ENCODE measurements around the gene TBC1D17.

The TBC1D17 gene

DNA sequence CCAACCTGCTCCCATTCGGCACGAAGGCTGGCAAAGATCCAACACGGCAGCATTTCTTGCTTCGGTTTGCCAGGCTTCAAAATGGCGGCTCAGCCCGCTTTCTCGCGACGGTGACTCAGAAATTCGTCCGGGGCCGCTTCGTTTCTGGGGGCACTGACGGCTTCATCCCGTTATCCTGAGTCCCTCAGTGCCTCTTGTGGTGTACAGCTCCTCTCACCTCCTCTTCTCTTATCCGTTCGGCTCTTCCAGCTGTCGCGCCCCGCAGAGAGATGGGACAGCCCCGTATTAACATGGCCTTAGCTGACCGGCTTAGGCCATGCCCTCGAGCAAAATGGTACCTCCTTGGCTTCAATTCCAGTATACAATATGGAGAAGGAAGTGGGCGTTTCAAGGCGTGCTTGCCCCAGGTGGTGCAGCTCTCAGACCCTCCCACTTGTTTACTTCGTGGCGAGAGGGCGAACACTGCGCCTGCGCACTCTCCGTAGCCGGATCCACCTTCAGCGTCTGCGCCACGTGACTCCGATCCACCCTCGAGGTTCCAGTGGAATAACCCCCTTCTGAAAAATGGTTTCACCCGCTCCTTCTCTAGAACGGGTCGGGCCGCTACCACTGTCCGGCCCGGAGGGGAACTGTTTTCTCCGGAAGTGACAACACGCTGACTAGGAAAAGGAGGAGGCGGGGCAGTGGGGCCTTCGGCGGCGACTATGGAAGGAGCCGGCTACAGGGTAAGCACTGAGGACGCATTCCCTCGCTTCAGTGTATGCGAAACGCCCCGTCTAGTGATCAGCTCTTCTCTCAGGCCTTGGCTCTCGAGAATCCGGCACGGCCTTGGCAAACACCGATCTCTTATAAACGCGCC, at the start of gene TBC1D17, which contains the start of gene AKT1S1:
TSS of gene TBC1D17 (plus strand) at position 683 of the 859 bp plus-strand sequence. CDS start at position 705, 22 bp downstream.
TSS of gene AKT1S1 (minus strand) at position 336 of the 859 bp plus-strand sequence. CDS start 4,060 bp downstream, outside the sequence.
- ATAC-seq (peak; percentile 75), DNase-seq (peak; percentile 98)

DNA sequence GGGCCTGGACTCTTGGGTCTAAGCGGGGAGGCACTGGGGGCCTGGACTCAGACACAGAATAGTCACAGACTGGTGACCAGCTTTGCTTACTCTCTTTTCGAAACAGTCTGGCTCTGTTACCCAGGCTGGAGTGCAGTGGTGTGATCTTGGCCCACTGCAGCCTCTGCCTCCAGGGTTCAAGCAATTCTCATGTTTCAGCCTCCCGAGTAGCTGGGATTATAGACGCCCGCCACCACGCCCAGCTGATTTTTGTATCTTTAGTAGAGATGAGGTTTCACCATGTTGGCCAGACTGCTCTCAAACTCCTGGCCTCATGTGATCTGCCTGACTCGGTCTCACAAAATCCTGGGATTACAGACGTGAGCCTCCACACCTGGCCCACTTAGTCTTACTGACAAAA, 48.3 kb upstream of the TBC1D17 start:
- no peak for ATAC-seq
- no peak for DNase-seq

DNA sequence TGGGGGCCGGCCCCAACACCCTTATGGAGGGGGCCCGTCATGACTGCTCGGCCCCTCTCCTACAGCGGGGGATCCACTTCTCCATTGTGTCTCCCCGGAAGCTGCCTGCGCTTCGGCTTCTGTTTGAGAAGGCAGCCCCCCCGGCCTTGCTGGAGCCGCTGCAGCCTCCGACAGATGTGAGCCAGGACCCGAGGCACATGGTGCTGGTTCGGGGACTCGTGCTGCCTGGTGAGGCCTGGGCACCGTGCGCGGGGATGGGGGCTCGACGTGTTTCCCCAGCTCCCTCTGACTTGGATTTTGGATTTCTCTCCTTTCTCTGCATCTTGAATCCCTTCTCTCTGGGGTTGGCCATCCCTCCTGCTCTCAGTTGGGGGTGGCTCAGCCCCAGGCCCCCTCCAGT, 47.8 kb upstream of the TBC1D17 start:
- DNase-seq (no peak), ATAC-seq (no peak)

DNA sequence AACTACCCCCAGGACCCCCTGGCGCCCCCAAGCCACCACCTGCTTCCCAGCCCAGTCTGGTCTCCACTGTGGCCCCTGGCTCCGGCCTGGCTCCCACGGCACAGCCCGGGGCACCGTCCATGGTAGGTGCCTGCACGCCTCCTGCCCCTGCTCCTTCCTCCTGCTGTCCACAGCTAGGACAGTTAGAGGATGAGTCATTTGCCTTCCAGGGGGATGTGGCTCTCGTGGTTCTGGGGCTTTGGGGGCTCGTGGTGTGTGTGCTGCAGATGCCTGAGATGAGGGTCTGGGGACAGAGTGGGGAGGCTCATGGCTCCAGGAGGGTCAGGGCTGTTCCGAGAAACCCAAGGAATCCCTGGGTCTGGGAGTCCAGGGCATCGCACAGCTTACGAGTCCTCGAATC, 46.7 kb upstream of the TBC1D17 start:
- no peak for DNase-seq
- ATAC-seq = no peak

DNA sequence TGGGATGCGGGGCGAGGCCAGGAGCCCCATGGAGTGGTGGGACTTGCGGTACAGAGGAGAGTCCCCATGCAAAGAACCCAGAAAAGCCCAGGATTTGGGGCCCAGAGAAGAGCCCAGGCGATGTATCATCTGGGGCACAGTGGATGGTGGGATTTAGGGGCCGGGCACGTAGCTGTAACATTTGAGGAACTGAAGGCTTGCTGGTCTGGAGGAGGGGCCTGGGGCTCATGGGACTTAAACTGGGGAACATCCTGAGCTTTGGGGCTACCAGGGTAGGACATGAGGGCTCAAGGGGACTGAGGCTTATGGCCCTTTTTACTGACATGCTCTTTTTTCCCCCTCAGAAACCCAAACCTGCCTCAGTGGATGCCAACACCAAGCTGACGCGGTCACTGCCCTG, 45.9 kb upstream of the TBC1D17 start:
- ATAC-seq = no peak
- DNase-seq = no peak

DNA sequence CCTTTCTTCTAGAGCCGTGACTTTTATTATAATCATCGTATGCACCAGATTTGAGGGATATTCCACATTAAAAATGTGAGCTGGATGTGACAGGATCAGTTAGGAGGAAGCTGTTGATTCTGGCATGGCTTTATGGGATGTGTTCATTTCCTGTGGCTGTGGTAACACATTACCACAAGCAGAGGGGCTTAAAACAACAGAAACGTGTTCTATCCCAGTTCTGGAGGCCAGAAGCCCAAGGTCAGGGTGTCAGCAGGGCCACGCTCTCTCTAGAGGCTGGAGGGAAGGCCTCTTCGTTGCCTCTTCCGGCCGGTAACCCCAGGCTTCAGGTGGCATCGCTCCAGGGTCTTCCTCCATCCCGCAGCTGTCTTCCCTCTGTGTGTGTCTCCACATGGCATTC, 44.9 kb upstream of the TBC1D17 start:
- ATAC-seq = no peak
- DNase-seq = no peak

DNA sequence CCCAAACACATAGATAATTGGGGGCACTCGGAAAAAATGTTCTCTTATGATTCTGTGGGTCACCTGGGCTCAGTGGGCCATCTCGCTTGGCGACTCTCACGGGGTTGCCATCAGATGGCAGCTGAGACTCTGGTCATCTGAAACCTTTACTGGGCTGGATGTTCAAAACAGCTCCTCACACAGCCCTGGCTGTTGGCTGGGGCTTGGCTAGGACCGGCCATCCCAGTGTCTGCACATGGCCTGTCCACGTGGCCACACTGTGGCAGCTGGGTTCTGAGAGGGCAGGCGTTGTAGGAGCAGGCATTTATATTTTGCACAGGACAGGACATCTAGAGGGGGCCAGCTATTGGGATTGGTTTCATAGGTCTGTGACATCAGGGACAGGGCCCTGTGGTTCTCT, 43.9 kb upstream of the TBC1D17 start:
- ATAC-seq (no peak), DNase-seq (no peak)

DNA sequence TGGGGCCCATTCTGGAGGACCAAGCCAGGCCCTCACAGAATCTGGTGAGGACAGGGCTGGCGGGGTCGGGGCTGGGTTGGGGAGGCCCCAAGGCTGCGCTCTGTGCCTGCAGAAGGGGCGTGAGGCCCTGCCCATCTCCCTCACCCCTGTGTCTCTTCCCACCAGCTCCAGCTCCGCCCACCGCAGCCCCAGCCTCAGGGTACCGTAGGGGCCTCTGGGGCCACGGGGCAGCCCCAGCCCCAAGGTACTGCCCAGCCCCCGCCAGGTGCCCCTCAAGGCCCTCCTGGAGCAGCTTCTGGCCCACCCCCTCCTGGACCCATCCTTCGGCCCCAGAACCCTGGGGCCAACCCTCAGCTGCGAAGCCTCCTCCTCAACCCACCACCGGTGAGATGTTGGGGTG, 41.9 kb upstream of the TBC1D17 start:
- DNase-seq = no peak
- no peak for ATAC-seq

DNA sequence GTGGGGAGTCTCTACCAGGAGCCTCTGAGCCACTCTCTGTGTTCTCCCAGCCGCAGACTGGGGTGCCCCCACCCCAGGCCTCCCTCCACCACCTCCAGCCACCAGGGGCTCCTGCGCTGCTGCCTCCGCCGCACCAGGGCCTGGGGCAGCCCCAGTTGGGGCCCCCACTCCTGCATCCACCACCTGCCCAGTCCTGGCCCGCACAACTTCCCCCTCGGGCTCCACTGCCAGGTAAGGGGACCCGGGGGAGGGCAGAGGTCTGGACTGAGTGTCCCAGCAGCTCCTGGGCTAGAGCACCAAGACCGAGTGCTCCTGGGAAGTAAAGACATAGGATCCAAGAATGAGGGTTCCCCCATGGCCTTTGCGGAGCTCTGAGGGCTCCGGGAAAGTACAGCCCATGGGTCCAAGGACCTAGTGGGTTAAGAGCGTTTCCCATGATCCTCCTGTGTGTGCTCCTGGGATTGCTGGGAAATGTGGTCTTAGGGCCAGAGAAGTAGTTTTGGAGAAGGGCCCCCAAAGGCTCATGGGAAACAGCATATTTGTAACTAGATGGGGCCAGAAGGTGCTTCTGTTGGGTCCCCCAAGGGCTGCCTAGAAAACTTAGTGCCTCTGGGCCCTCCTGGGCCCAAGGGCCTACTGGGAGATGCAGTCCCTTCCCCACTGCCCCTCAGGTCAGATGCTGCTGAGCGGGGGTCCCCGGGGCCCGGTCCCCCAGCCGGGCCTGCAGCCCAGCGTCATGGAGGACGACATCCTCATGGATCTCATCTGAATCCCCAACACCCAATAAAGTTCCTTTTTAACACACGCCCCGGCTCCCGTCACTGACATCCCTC, 41.1 kb upstream of the TBC1D17 start:
- ATAC-seq = no peak
- DNase-seq = no peak

DNA sequence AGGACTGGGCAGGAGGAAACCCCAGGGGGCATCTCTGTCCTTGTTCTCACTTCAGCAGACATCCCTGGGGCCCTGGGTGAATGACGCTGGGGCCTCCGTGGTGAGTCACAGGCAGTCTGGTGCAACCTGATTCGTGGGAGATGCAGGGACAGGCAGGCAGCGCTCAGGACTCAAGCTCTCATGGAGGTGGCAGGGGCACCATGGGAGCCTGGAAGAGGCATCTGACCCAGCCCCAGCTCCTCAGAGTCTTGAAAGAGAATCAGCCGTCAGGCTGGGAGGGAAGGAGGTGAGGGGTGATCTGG, 40.5 kb upstream of the TBC1D17 start:
- no peak for ATAC-seq

DNA sequence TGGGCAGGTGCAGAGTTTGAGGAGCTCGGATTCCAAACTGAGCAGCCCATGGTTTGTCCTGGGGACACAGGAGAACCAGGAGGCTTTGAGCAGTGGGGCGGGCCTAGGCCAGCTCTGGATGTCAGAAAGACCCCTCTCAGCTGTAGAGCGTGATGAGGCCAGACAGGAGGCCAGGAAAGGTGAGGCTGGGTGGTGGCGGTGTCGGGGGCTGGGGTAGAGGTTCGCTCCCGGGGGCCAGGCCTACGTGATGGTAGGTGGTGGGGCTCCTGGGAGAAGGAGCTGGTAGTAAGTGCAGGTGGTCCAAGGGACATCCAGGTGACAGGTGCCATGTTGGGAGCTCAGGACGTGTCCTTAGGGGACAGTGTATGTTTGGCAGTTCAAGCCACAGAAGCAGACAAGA, 40.1 kb upstream of the TBC1D17 start:
- no peak for DNase-seq
- no peak for ATAC-seq

More for the DNA sequence above, 40.5 kb upstream of the TBC1D17 start:
- DNase-seq = no peak

DNA sequence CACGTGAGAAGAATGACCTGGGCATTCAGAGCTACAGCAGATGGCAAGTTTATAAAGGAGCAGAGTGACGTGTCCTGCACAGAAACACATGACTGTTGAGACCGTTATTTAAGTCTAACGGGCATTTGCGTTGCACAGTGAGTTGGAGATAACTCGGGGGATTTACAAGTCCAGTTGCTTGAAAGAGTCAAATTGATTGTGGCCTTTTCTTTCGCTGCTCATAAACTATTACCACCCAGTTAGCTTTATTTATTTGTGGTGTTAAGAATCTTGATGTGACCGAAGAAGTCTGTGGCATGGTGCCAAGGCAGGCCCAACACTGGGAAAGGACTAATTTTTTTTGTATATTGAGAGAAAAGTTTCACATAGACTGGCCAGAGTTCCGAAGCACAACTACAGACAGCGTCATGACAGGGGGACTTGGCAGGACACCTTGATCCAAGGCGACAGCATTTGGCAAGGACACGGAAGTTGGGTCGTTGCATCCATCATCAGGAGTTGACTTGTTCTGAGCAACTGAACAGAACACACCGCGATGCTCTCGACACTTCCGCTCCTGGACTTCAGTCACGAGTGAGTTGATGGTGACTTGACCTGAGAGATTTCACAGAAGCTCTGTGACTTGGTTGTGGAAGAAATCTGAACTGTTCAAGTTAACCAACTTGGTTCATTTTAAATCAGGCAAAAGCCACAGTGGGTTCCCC, 38.5 kb upstream of the TBC1D17 start:
- ATAC-seq (no peak), DNase-seq (no peak)

DNA sequence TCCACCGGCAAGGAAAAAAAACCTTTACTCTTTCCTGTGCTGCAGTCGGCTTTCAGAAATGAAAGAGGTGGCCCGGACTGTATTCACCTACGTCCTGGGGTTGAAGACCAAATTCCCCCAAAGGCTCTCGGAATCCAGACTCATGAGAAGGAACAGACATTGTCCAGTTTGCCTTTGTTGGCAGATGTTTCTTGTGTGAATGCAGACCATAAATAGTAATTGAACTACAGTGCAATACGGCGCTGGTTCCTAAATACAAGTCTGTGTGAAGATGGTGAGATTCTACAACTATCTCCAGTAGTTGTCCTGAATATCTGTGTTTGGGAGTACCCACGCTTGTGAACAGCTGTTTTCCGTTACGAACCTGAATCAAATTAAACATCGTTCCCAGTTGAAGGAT, 37.8 kb upstream of the TBC1D17 start:
- no peak for ATAC-seq
- DNase-seq = no peak

DNA sequence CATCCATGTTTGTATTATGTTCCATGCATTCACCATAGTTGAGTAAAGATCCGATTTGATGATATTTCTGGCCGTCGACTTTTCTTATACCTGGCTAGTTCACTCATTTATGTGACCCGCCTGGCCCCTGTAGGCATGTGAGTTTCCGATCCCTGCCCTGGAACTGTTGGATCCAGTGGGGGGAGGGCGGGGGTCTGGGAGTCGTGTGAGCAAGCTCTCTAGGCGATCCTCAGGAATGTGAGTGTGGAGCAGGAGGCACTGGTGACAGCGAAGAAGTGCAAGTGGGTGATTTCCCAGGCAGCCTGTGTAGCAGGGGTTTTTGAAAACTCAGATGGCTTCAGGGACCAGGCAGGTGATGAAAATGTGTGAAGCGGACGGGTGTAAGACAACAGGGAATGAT, 37.2 kb upstream of the TBC1D17 start:
- ATAC-seq = no peak
- no peak for DNase-seq

DNA sequence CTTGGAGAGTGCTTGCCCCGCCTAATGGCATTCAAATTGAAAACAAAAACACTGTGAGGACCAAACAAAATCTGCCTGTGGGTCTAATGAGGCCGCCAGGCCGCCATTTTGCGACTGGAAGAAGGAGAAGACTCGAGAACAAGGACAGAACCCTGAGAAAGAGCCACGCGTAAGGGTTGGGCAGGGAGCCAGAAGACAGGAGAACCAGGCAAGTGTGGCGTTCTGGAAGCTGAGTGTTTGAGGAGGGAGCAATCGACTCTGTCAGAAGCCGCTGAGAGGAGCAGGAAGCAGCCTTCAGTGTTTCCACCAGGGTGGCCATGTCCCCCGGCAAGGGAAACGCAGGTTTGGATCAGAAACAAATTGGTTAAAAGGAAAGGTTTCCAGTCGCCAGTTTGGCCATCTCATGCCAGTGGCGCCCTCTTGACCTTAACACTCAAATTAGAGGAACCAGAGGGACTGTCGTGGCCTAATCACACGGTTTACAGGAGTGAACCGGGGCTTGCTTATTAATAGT, 36.7 kb upstream of the TBC1D17 start:
- no peak for DNase-seq
- ATAC-seq = no peak

DNA sequence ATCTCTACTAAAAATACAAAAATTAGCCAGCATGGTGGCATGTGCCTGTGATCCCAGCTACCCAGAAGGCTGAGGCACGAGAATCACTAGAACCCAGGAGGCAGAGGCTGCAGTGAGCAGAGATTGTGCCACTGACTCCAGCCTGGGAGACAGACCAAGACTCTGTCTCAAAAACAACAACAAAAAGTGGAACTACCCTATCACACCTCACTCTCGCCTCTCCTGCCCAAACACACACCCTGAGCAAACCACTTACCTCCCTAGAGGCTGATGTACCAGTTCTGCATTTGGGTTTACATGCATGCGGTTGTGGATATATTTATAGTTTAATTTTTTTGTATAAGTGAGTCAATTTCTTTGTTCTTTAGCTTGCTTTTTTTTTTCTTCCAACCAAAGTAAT, 34.2 kb upstream of the TBC1D17 start:
- ATAC-seq = no peak
- no peak for DNase-seq

DNA sequence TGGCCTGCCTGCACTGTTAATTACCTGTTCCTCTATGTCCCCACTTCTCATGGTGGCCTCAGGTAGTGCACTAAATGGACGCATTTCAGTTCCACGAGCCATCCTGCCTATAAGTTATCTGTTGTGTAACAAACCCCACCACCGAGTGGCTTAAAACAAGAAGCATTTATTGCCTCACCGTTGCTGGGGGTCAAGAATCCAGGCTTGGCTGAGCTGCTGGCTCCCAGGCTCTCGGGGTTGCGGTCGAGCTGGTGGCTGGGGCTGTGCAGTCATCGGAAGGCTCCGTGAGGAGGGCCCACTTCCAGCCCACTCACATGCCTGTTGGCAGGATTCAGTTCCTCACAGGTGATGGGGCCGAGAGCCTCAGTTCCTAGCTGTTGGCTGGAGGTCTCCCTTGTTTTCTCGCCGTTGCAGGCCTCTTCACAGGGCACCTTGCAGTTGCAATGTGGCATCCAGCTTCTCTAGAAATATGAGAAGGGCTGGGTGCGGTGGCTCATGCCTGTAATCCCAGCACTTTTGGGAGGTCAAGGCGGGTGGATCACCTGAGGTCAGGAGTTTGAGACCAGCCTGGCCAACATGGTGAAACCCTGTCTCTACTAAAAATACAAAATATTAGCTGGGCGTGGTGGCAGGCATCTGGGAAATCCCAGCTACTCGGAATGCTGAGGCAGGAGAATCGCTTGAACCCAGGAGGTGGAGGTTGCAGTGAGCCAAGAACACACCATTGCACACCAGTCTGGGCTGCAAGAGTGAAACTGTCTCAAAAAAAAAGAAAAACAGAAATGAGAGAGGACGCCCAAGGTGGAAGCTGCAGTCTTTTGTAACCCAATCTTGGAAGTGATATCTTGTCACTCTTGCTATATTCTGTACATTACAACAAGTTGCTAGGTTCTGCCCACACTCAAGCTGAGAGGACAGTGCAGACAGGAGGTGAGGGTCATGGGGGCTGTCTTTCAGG, 33.1 kb upstream of the TBC1D17 start:
- DNase-seq = no peak
- ATAC-seq = no peak

DNA sequence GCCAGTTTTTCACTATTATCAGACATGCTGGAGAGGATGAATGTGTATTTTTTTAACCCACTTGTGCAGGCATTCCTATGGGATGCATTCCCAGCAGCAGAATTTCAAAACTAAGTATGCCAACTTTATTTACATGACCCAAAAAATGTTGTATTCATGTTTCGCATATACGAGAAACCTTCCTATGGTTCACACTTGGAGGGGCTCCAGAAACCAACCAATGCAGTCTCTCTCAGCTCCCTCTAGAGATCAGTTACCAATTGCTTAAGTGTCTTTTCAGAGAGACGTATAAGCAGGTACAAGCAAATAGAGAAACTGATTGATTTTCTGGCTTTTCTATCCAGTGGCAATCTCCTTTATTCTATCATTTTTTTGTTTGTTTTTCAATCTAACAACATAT, 32.1 kb upstream of the TBC1D17 start:
- no peak for DNase-seq
- ATAC-seq = no peak

DNA sequence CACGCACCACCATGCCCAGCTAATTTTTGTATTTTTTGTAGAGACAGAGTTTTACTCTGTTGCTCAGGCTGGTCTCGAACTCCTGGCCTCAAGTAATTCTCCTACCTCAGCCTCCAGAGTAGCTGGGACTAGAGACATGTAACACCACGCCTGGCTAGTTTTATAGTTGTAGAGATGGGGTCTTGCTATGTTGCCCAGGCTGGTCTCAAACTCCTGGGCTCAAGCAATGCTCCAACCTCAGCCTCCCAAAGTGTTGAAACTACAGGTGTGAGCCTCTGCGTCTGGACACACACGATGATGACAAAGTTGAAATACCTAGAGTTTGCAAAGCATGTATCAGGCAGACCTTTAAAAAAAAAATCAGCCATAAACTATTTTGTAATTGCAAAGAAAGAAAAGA, 31.1 kb upstream of the TBC1D17 start:
- DNase-seq = no peak
- ATAC-seq = no peak

DNA sequence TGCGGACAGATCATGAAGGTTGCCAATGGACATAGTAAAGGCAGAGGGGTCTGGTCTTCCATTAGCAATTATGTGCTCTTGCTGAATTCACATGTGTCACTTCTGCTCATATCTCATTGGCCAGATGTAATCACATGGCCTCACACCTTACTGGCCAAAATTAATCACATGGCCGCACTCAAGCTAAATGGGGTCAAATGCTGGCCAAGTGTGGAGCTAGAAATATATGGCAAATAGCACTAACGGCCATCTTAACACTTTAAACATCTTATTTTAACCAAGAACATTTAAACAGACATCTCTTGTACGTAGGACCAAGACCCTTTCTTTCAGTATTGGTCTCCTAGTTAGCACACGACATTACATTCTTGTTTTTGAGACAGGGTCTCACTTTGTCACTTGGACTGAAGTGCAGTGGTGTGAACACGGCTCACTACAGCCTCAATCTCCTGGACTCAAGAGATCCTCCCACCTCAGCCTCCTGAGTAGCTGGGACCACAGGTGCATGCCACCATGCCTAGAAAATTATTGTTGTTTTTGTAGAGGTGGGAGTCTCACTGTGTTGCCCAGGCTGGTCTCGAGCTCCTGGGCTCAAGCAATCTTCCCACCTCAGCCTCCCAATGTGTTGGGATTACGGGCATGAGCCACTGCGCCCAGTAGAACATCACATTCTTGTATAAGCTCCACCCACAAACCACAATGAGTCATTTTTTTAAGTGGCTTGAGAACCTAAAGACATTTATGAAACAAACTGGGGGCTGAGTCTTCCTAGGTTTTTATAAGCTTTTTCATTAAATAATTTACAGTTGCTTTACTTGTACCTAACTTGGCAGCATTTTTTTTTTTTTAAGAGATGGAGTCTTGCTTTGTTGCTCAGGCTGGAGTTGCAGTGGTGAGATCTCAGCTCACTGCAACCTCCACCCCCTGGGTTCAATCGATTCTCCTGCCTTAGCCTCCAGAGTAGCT, 29.5 kb upstream of the TBC1D17 start:
- DNase-seq (no peak), ATAC-seq (no peak)
